HepG2 (cell line): ENCODE measurements around the gene CLEC16A. TPM values are rescaled to one million over a fixed set of nuclear protein-coding genes. Genes with fewer than 3 reads are reported as not detected.

Source experiments
- ATAC-seq: fragments of 200-7000 bp; cut with Tn5 transposase; 3 replicates; pipeline ENCODE4 v1.9.1; 2020; ENCODE audit warnings: mild to moderate bottlenecking, moderate library complexity
- BruUV-seq: library from RNA; stranded (reverse); fragments of 400-500 nt; replicated peaks from 2 replicates; lab custom pipeline; 2021; lab: Mats Ljungman, UMichigan
- CTCF ChIA-PET: fragments of 300-600 bp; formaldehyde crosslinking; extraction: SDS; loops from one replicate; lab custom pipeline; 2021; ENCODE audit warnings: low total read pairs, inconsistent platforms, low intra/inter-chr PET ratio; lab: Yijun Ruan, JAX
- POLR2A ChIA-PET: fragments of 350-600 bp; sonication (Branson Sonifier 250); formaldehyde crosslinking; loops from one replicate; lab custom pipeline; 2020; ENCODE audit warnings: antibody characterized with exemption, inconsistent platforms; lab: Yijun Ruan, JAX
- DNase-seq: peaks from one replicate; pipeline ENCODE4 v3.0.0-alpha.2; 2015; ENCODE audit warnings: low spot score
- FAIRE-seq: peaks from 3 replicates; lab custom pipeline; 2011; peaks lifted over from hg19 to GRCh38; lab: Jason Lieb, UNC
- H2AFZ ChIP-seq: one replicate; pipeline ENCODE4 v1.6.1; 2011; ENCODE audit warnings: low read length, inconsistent platforms
- H3K27ac ChIP-seq: fragments of 300-600 bp; 3 replicates; pipeline ENCODE4 v1.8.0; 2011; ENCODE audit warnings: mixed run types, mild to moderate bottlenecking, mixed read lengths, low read length, inconsistent platforms; ENCODE audit not compliant: insufficient read depth; ENCODE audit errors: extremely low read length
- H3K27me3 ChIP-seq, 2 experiments: fragments of 200-600 bp in 1 of 2; 2 replicates in 1 of 2; 3 replicates in 1 of 2; pipeline versions ENCODE4 v1.6.0 to v1.8.0; 2011; ENCODE audit warnings: low read length in 2 of 2, mild to moderate bottlenecking in 2 of 2, moderate library complexity in 2 of 2, inconsistent platforms in 1 of 2; ENCODE audit not compliant: insufficient read depth in 2 of 2, control insufficient read depth in 1 of 2
- H3K36me3 ChIP-seq, 2 experiments: fragments of 200-600 bp in 1 of 2; replicated peaks in 1 of 2; 2 replicates in 1 of 2; 3 replicates in 1 of 2; pipeline versions ENCODE4 v1.5.1 to v1.8.0; 2011; ENCODE audit warnings: low read length in 2 of 2, inconsistent platforms in 1 of 2; ENCODE audit not compliant: insufficient read depth in 2 of 2, control insufficient read depth in 1 of 2
- H3K4me1 ChIP-seq: 2 replicates; pipeline ENCODE4 v1.5.1; 2012; ENCODE audit warnings: low read length, inconsistent platforms; ENCODE audit not compliant: insufficient read depth
- H3K4me2 ChIP-seq: 2 replicates; pipeline ENCODE4 v1.6.0; 2011; ENCODE audit warnings: low read depth, low read length, inconsistent platforms
- H3K4me3 ChIP-seq, 3 experiments: fragments of 200-600 bp in 1 of 3; sonication (generic), shearing (Covaris generic) in 1 of 3; replicated peaks in 1 of 3; 2 replicates each; pipeline ENCODE4 v1.5.1; 2011 to 2016; ENCODE audit warnings: low read length in 3 of 3, inconsistent platforms in 2 of 3, low read depth in 2 of 3, mild to moderate bottlenecking in 2 of 3, control low read depth in 1 of 3, mixed read lengths in 1 of 3; ENCODE audit not compliant: insufficient read depth in 1 of 3
- H3K79me2 ChIP-seq: one replicate; pipeline ENCODE4 v1.6.1; 2011; ENCODE audit warnings: low read length, inconsistent platforms; ENCODE audit not compliant: insufficient read depth
- H3K9ac ChIP-seq: 2 replicates; pipeline ENCODE4 v1.6.0; 2011; ENCODE audit warnings: mild to moderate bottlenecking, low read depth, low read length, inconsistent platforms; ENCODE audit not compliant: insufficient read depth
- H3K9me3 ChIP-seq: 2 replicates; pipeline ENCODE4 v1.5.1; 2012; ENCODE audit warnings: mild to moderate bottlenecking, low read length
- H4K20me1 ChIP-seq: 2 replicates; pipeline ENCODE4 v1.6.0; 2011; ENCODE audit warnings: inconsistent platforms, mild to moderate bottlenecking, low read length, moderate library complexity; ENCODE audit not compliant: insufficient read depth
- ESRRA ChIP-seq: sonication (generic); formaldehyde crosslinking; IDR thresholded peaks from 2 replicates; pipeline ENCODE4 v1.5.1; 2020; ENCODE audit warnings: mild to moderate bottlenecking, low read depth, missing genetic modification reagents
- HNRNPUL1 ChIP-seq: fragments of 200-400 bp; formaldehyde crosslinking; IDR thresholded peaks from 2 replicates; pipeline ENCODE4 v1.6.1; 2017; ENCODE audit warnings: low read depth, mild to moderate bottlenecking, low read length, moderate library complexity
- MAFG ChIP-seq: sonication (generic); formaldehyde crosslinking; IDR thresholded peaks from 2 replicates; pipeline ENCODE4 v1.5.1; 2020; ENCODE audit warnings: mild to moderate bottlenecking, missing genetic modification reagents
- MTF1 ChIP-seq: sonication (generic); formaldehyde crosslinking; IDR thresholded peaks from 2 replicates; pipeline ENCODE4 v1.5.0; 2020; ENCODE audit warnings: missing genetic modification reagents
- PRPF4 ChIP-seq: fragments of 200-400 bp; formaldehyde crosslinking; IDR thresholded peaks from 2 replicates; pipeline ENCODE4 v1.6.1; 2016; ENCODE audit warnings: low read length, low read depth; ENCODE audit not compliant: poor library complexity, severe bottlenecking
- SNAPC5 ChIP-seq: sonication (generic); formaldehyde crosslinking; IDR thresholded peaks from 2 replicates; pipeline ENCODE4 v1.8.1; 2023; ENCODE audit warnings: mild to moderate bottlenecking, missing genetic modification reagents, borderline replicate concordance
- SOX5 ChIP-seq: IDR thresholded peaks from 2 replicates; pipeline ENCODE4 v1.6.1; 2016; ENCODE audit warnings: borderline replicate concordance
- ZBTB49 ChIP-seq: sonication (generic); formaldehyde crosslinking; IDR thresholded peaks from 2 replicates; pipeline ENCODE4 v1.4.0; 2020; ENCODE audit warnings: missing genetic modification reagents, borderline replicate concordance
- ZNF367 ChIP-seq: sonication (generic); formaldehyde crosslinking; IDR thresholded peaks from 2 replicates; pipeline ENCODE4 v1.4.0; 2020; ENCODE audit warnings: missing genetic modification reagents, borderline replicate concordance
- ZNF546 ChIP-seq: sonication (generic); formaldehyde crosslinking; conservative IDR thresholded peaks from 2 replicates; pipeline ENCODE4 v1.8.1; 2023; ENCODE audit warnings: mild to moderate bottlenecking, missing genetic modification reagents
- ZNF572 ChIP-seq: sonication (generic); formaldehyde crosslinking; IDR thresholded peaks from 2 replicates; pipeline ENCODE4 v1.5.1; 2020; ENCODE audit warnings: mild to moderate bottlenecking, missing genetic modification reagents
- ZNF713 ChIP-seq: sonication (generic); formaldehyde crosslinking; IDR thresholded peaks from 2 replicates; pipeline ENCODE4 v1.4.0; 2020; ENCODE audit warnings: mild to moderate bottlenecking, missing genetic modification reagents
- ZNF790 ChIP-seq: sonication (generic); formaldehyde crosslinking; IDR thresholded peaks from 2 replicates; pipeline ENCODE4 v1.8.0; 2022; ENCODE audit warnings: missing genetic modification reagents, mild to moderate bottlenecking, borderline replicate concordance
- WGBS: methylation state at CpG from one replicate; pipeline ENCODE4 v1.1.6; 2017; ENCODE audit warnings: low lambda C conversion rate; 5-methylcytosine and 5-hydroxymethylcytosine counted together
- in situ Hi-C: cut with HindIII; loops from 2 replicates; pipeline ENCODE4 v1.10.0; 2017; ENCODE audit warnings: low pct_unique_long_range_greater_than_20kb; ENCODE audit not compliant: extremely low pct_ligation_motif_present
- intact Hi-C: fragments of 100-400 bp; cut with micrococcal nuclease; formaldehyde crosslinking; loops from one replicate; pipeline ENCODE4 v1.10.0; 2022; ENCODE audit not compliant: unreplicated experiment
- polyA plus RNA-seq, 8 experiments: library from polyadenylated mRNA; depleted of rRNA in 3 of 8; stranded (reverse) in 7 of 8; unstranded in 1 of 8; fragments of >200 nt; fragmentation: Illumina TruSeq in 4 of 8; extraction: Trizol in 4 of 8; gene quantifications; 2 replicates each; pipeline versions ENCODE4 v1.2.1 to v1.2.3, GENCODE V29; 2011 to 2016; ENCODE audit warnings: low read depth in 4 of 8, missing spikeins in 1 of 8, mixed read lengths in 1 of 8; ENCODE audit not compliant: insufficient read depth in 1 of 8
- total RNA-seq, 5 experiments: library from RNA; depleted of rRNA; stranded (reverse); fragments of >200 nt; fragmentation: Illumina TruSeq; extraction: Trizol; gene quantifications; 2 replicates each; pipeline ENCODE4 v1.2.3, GENCODE V29; 2016; ENCODE audit warnings: low read depth in 1 of 5
- TF ChIP-seq, protein P1 (sequence below): sonication (generic); formaldehyde crosslinking; IDR thresholded peaks from 2 replicates; pipeline ENCODE4 v1.4.0; 2020; ENCODE audit warnings: low read depth, mild to moderate bottlenecking, missing genetic modification reagents
- TF ChIP-seq, protein P2 (sequence below): sonication (generic); formaldehyde crosslinking; IDR thresholded peaks from 2 replicates; pipeline ENCODE4 v1.8.1; 2023; ENCODE audit warnings: mild to moderate bottlenecking, inconsistent platforms, moderate library complexity, missing genetic modification reagents, borderline replicate concordance

CLEC16A gene
- total and polyA plus RNA-seq, 2 of the 13 experiments (the other 11 are each of a cell fraction or from before 2014, with no cell fraction given): 8.5 to 10.3 TPM

DNA sequence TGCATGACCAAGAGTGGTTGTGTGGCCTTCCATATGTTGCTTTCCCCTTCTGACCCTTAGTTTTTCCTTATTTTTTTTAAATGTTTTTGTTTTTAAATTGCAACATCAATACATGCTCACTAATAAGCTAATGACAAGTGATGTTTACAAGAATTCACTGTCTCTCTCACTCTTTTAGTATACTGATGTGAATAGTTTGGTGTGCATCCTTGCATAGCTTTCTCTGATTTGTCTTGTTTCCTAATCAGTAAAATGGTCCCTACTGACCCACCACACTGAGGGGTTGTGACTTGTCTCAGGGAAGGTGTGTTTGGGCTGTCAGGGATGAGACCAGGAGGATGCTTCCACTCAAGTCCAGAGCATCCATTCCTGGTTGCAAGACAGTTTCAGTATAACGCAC is 41.4 kb upstream of the CLEC16A start:
- Histone ChIP-seq H3K4me1 (no peaks in the 10 kb centered on the region), H3K9ac (no peak overlapping the region), H3K9me3 (no peaks in the 10 kb centered on the region), H3K79me2 (no peaks in the 10 kb centered on the region), H2AFZ (no peak overlapping the region), H3K4me2 (no peak overlapping the region), H3K27me3 (peaks cover 0 to 9% of the 10 kb centered on the region in 2 experiments; a peak in 3 of 5 replicates), H3K36me3 (no peaks in the 10 kb centered on the region), H4K20me1 (no peaks in the 10 kb centered on the region), H3K4me3 (no peak overlapping the region), H3K27ac (no peak overlapping the region)
- DNase-seq: no peak
- no peak for FAIRE-seq
- no TSS peak for BruUV-seq
- TF ChIP-seq HNRNPUL1 (no peak), ZNF790 (CRISPR knock-in tag) (no peak), ZNF546 (CRISPR knock-in tag) (no peak), ZBTB49 (no peak), ESRRA (CRISPR knock-in tag) (no peak), PRPF4 (no peak), SNAPC5 (CRISPR knock-in tag) (no peak), ZNF367 (CRISPR knock-in tag) (no peak), ZNF572 (no peak), ZNF713 (CRISPR knock-in tag) (no peak), SOX5 (CRISPR knock-in tag) (no peak), MTF1 (no peak), MAFG (CRISPR knock-in tag) (no peak)
- TF ChIP-seq, protein P1, sequence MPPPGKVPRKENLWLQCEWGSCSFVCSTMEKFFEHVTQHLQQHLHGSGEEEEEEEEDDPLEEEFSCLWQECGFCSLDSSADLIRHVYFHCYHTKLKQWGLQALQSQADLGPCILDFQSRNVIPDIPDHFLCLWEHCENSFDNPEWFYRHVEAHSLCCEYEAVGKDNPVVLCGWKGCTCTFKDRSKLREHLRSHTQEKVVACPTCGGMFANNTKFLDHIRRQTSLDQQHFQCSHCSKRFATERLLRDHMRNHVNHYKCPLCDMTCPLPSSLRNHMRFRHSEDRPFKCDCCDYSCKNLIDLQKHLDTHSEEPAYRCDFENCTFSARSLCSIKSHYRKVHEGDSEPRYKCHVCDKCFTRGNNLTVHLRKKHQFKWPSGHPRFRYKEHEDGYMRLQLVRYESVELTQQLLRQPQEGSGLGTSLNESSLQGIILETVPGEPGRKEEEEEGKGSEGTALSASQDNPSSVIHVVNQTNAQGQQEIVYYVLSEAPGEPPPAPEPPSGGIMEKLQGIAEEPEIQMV (CRISPR knock-in tag): no peak
- TF ChIP-seq, protein P2, sequence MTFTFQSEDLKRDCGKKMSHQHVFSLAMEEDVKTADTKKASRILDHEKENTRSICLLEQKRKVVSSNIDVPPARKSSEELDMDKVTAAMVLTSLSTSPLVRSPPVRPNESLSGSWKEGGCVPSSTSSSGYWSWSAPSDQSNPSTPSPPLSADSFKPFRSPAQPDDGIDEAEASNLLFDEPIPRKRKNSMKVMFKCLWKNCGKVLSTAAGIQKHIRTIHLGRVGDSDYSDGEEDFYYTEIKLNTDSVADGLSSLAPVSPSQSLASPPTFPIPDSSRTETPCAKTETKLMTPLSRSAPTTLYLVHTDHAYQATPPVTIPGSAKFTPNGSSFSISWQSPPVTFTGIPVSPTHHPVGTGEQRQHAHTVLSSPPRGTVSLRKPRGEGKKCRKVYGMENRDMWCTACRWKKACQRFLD: no peak
- CTCF ChIA-PET: no interaction called here
- POLR2A ChIA-PET: no interaction called here
- in situ Hi-C loops (no loop called here), intact Hi-C loops (no loop called here)
- no peak for ATAC-seq
- WGBS: 21% methylated on average over 1 of the region's 1 CpG
